K562 (cell line): ENCODE data around the gene ZBTB46. TPM values are rescaled to one million over a fixed set of nuclear protein-coding genes. Genes with fewer than 3 reads are reported as not detected.
A peak's percentile ranks its signal among the peaks of the same experiment; 100 is the strongest.

Experiments
- ATAC-seq: fragments of 200-7000 bp; cut with Tn5 transposase; 3 replicates; pipeline ENCODE4 v1.9.1; 2020; ENCODE audit warnings: moderate library complexity
- BruUV-seq: library from RNA; stranded (reverse); fragments of 400-500 nt; replicated peaks from 2 replicates; lab custom pipeline; 2021; lab: Mats Ljungman, UMichigan
- CTCF ChIA-PET: fragments of 300-600 bp; formaldehyde crosslinking; extraction: SDS; loops from one replicate; lab custom pipeline; 2021; ENCODE audit warnings: low intra/inter-chr PET ratio; lab: Yijun Ruan, JAX
- POLR2A ChIA-PET: fragments of 300-600, 350-650 bp; sonication (Branson Sonifier 250); formaldehyde crosslinking; extraction: SDS; loops from one replicate; lab custom pipeline; 2021; ENCODE audit warnings: antibody characterized with exemption, inconsistent platforms; lab: Yijun Ruan, JAX
- DNase-seq, 4 experiments: peaks; one replicate each; pipeline versions ENCODE4 v3.0.0 to v3.0.0-alpha.2; 2011 to 2018; ENCODE audit warnings: low spot score in 3 of 4, mixed read lengths in 3 of 4; ENCODE audit errors: extremely low read depth in 1 of 4
- FAIRE-seq: peaks from 2 replicates; lab custom pipeline; 2011; peaks lifted over from hg19 to GRCh38; lab: Jason Lieb, UNC
- H2AFZ ChIP-seq: 2 replicates; pipeline ENCODE4 v1.6.0; 2011; ENCODE audit warnings: low read depth, low read length, control low read depth, inconsistent platforms
- H3K27ac ChIP-seq: fragments of 200-600 bp; 3 replicates; pipeline ENCODE4 v1.8.0; 2011; ENCODE audit warnings: low read depth, mild to moderate bottlenecking, control low read depth, inconsistent platforms, low read length, moderate library complexity, mixed read lengths; ENCODE audit errors: extremely low read depth
- H3K27me3 ChIP-seq, 2 experiments: fragments of 300-600 bp in 1 of 2; 2 replicates in 1 of 2; 3 replicates in 1 of 2; pipeline versions ENCODE4 v1.6.0 to v1.8.0; 2011; ENCODE audit warnings: inconsistent platforms in 2 of 2, low read length in 2 of 2, mild to moderate bottlenecking in 1 of 2, mixed read lengths in 1 of 2, moderate library complexity in 1 of 2; ENCODE audit not compliant: control insufficient read depth in 2 of 2, insufficient read depth in 2 of 2
- H3K36me3 ChIP-seq: fragments of 300-600 bp; 3 replicates; pipeline ENCODE4 v1.8.0; 2011; ENCODE audit warnings: mild to moderate bottlenecking, low read length, inconsistent platforms; ENCODE audit not compliant: control insufficient read depth, insufficient read depth
- H3K4me1 ChIP-seq, 2 experiments: fragments of 200-600 bp in 1 of 2; replicated peaks in 1 of 2; 2 replicates in 1 of 2; 3 replicates in 1 of 2; pipeline versions ENCODE4 v1.5.1 to v1.8.0; 2011; ENCODE audit warnings: inconsistent platforms in 2 of 2, low read length in 2 of 2, mild to moderate bottlenecking in 1 of 2, mixed read lengths in 1 of 2, moderate library complexity in 1 of 2; ENCODE audit not compliant: control insufficient read depth in 2 of 2, insufficient read depth in 2 of 2
- H3K4me2 ChIP-seq: 2 replicates; pipeline ENCODE4 v1.6.1; 2011; ENCODE audit warnings: low read length, control low read depth, inconsistent platforms, mixed read lengths; ENCODE audit not compliant: insufficient read depth
- H3K4me3 ChIP-seq: fragments of 200-600 bp; sonication (generic), shearing (Covaris generic); 2 replicates; pipeline ENCODE4 v1.5.1; 2016; ENCODE audit warnings: control low read depth, inconsistent platforms
- H3K79me2 ChIP-seq: fragments of 200-600 bp; 3 replicates; pipeline ENCODE4 v1.8.0; 2011; ENCODE audit warnings: low read length, inconsistent platforms; ENCODE audit not compliant: control insufficient read depth, insufficient read depth
- H3K9ac ChIP-seq, 2 experiments: 2 replicates each; pipeline versions ENCODE4 v1.6.0 to v1.6.1; 2011; ENCODE audit warnings: low read depth in 2 of 2, low read length in 2 of 2, control low read depth in 1 of 2, inconsistent platforms in 1 of 2, mild to moderate bottlenecking in 1 of 2, mixed read lengths in 1 of 2; ENCODE audit not compliant: insufficient read depth in 1 of 2
- H3K9me1 ChIP-seq: one replicate; pipeline ENCODE4 v1.6.0; 2011; ENCODE audit warnings: inconsistent platforms, mild to moderate bottlenecking, low read length, moderate library complexity; ENCODE audit not compliant: control insufficient read depth, insufficient read depth
- H3K9me3 ChIP-seq: replicated peaks from 2 replicates; pipeline ENCODE4 v1.5.1; 2011; ENCODE audit warnings: low read depth, low read length, inconsistent platforms; ENCODE audit not compliant: control insufficient read depth, insufficient read depth
- H4K20me1 ChIP-seq: replicated peaks from 2 replicates; pipeline ENCODE4 v1.6.1; 2011; ENCODE audit warnings: low read length, inconsistent platforms, mixed read lengths; ENCODE audit not compliant: control insufficient read depth, insufficient read depth
- ADNP ChIP-seq: fragments of 200-800 bp; sonication (Bioruptor generic); IDR thresholded peaks from 2 replicates; pipeline ENCODE4 v1.6.1; 2016; ENCODE audit warnings: missing genetic modification characterization, missing compliant biosample characterization
- BCL6 ChIP-seq: fragments of 250-450 bp; sonication (Bioruptor Pico); IDR thresholded peaks from 2 replicates; pipeline ENCODE4 v1.4.0; 2020
- CTBP1 ChIP-seq: fragments of 450-650 bp; IDR thresholded peaks from 2 replicates; pipeline ENCODE4 v1.6.1; 2016; ENCODE audit warnings: borderline replicate concordance
- EGR1 ChIP-seq: fragments of 450-650 bp; conservative IDR thresholded peaks from 2 replicates; pipeline ENCODE4 v1.6.1; 2017; ENCODE audit warnings: mild to moderate bottlenecking
- GABPA ChIP-seq: fragments of 200-800 bp; sonication (Bioruptor generic); conservative IDR thresholded peaks from 2 replicates; pipeline ENCODE4 v1.6.1; 2016; ENCODE audit warnings: low read depth, missing genetic modification characterization, missing compliant biosample characterization
- GABPB1 ChIP-seq: sonication (generic); formaldehyde crosslinking; IDR thresholded peaks from 2 replicates; pipeline ENCODE4 v1.8.0; 2022; ENCODE audit warnings: mild to moderate bottlenecking, missing genetic modification reagents
- KAT7 ChIP-seq: sonication (generic); formaldehyde crosslinking; IDR thresholded peaks from 2 replicates; pipeline ENCODE4 v1.8.0; 2022; ENCODE audit warnings: missing genetic modification reagents, mild to moderate bottlenecking, borderline replicate concordance
- MLX ChIP-seq, 2 experiments: fragments of 450-650 bp in 1 of 2; sonication (generic) in 1 of 2; formaldehyde crosslinking; conservative IDR thresholded peaks; 2 replicates each; pipeline versions ENCODE4 v1.4.0 to v1.8.1; 2020 to 2022; ENCODE audit warnings: mild to moderate bottlenecking in 1 of 2, missing genetic modification reagents in 1 of 2
- NR2C2 ChIP-seq, 2 experiments: fragments of 200-800 bp in 1 of 2; sonication (Bioruptor generic) in 1 of 2; sonication (generic) in 1 of 2; formaldehyde crosslinking in 1 of 2; IDR thresholded peaks; 2 replicates each; pipeline versions ENCODE4 v1.6.1 to v1.8.0; 2016 to 2022; ENCODE audit warnings: mild to moderate bottlenecking in 1 of 2, missing compliant biosample characterization in 1 of 2, missing genetic modification characterization in 1 of 2, missing genetic modification reagents in 1 of 2
- RBBP5 ChIP-seq: fragments of 200-600 bp; sonication (generic); IDR thresholded peaks from 2 replicates; pipeline ENCODE4 v1.6.1; 2012; ENCODE audit warnings: borderline replicate concordance, mild to moderate bottlenecking, low read length, control low read depth, inconsistent platforms; ENCODE audit not compliant: insufficient read depth, poor library complexity, severe bottlenecking
- SPI1 ChIP-seq: IDR thresholded peaks from 2 replicates; pipeline ENCODE4 v1.6.1; 2011; ENCODE audit warnings: low read depth, low read length, control low read depth, borderline replicate concordance
- TRIM28 ChIP-seq: fragments of 450-650 bp; IDR thresholded peaks from 2 replicates; pipeline ENCODE4 v1.6.1; 2017
- VEZF1 ChIP-seq: fragments of 200-800 bp; sonication (Bioruptor generic); IDR thresholded peaks from 2 replicates; pipeline ENCODE4 v1.6.1; 2017; ENCODE audit warnings: missing genetic modification characterization, missing compliant biosample characterization
- YY1 ChIP-seq, 3 experiments: IDR thresholded peaks; 2 replicates each; pipeline ENCODE4 v1.6.1; 2011; ENCODE audit warnings: low read length in 2 of 3, mild to moderate bottlenecking in 2 of 3, moderate library complexity in 2 of 3, borderline replicate concordance in 1 of 3, control low read depth in 1 of 3, low read depth in 1 of 3; ENCODE audit not compliant: insufficient read depth in 3 of 3, insufficient replicate concordance in 2 of 3, control insufficient read depth in 1 of 3, insufficient read length in 1 of 3; ENCODE audit errors: extremely low read depth in 1 of 3
- ZBTB7A ChIP-seq: IDR thresholded peaks from 2 replicates; pipeline ENCODE4 v1.6.1; 2011; ENCODE audit warnings: low read depth, mild to moderate bottlenecking, low read length, moderate library complexity, borderline replicate concordance; ENCODE audit not compliant: control insufficient read depth
- ZNF143 ChIP-seq: sonication (generic); formaldehyde crosslinking; IDR thresholded peaks from 2 replicates; pipeline ENCODE4 v1.9.0; 2022; ENCODE audit warnings: mild to moderate bottlenecking, missing genetic modification reagents
- ZNF274 ChIP-seq: IDR thresholded peaks from 2 replicates; pipeline ENCODE4 v1.6.1; 2011; ENCODE audit warnings: low read depth, mild to moderate bottlenecking, low read length, moderate library complexity, borderline replicate concordance
- ZNF584 ChIP-seq: fragments of 200-800 bp; sonication (Bioruptor generic); IDR thresholded peaks from 2 replicates; pipeline ENCODE4 v1.6.1; 2016; ENCODE audit warnings: low read depth, mild to moderate bottlenecking, missing genetic modification characterization, missing compliant biosample characterization
- WGBS: fragments of 100-300 bp; shearing (Covaris generic); methylation state at CpG from one replicate; pipeline ENCODE4 v1.1.6; 2016; ENCODE audit warnings: low coverage, mixed read lengths; ENCODE audit not compliant: insufficient coverage; ENCODE audit errors: missing lambda C conversion rate; 5-methylcytosine and 5-hydroxymethylcytosine counted together
- in situ Hi-C: fragments of 300-500 bp; cut with MboI; formaldehyde crosslinking; loops from 4 replicates; pipeline ENCODE4 v1.15.0; 2018; ENCODE audit warnings: inconsistent platforms, mixed read lengths
- intact Hi-C: fragments of 100-400 bp; cut with micrococcal nuclease; formaldehyde crosslinking; loops from 2 replicates; pipeline ENCODE4 v1.14.2; 2022
- polyA plus RNA-seq, 8 experiments: library from polyadenylated mRNA; depleted of rRNA in 4 of 8; stranded (reverse) in 5 of 8; unstranded in 3 of 8; fragments of >200 nt; fragmentation: Nextera tagmentation in 2 of 8; fragmentation: Illumina TruSeq in 1 of 8; extraction: Ambion mirVana in 2 of 8; extraction: Trizol in 1 of 8; gene quantifications; 2 replicates each; pipeline versions ENCODE4 v1.2.1 to v1.2.3, GENCODE V29; 2011 to 2014; ENCODE audit warnings: inconsistent platforms in 1 of 8, missing spikeins in 1 of 8
- total RNA-seq, 7 experiments: library from RNA; depleted of rRNA in 6 of 7; stranded (reverse); fragments of >200 nt in 6 of 7; fragmentation: Illumina TruSeq in 2 of 7; extraction: Trizol in 2 of 7; gene quantifications; 2 replicates each; pipeline versions ENCODE4 v1.2.1 to v1.2.3, GENCODE V29; 2011 to 2021; ENCODE audit warnings: low replicate concordance in 1 of 7

The ZBTB46 gene
- total and polyA plus RNA-seq, 9 of the 15 experiments (the other 6 are each of a cell fraction or from before 2014, with no cell fraction given): 0.29 to 4.1 (median 1.1) TPM

- TF ChIP-seq ZNF143: 0 out of 2 replicates have a peak, but pooled peaks have one; percentile 18
- no peak for TF ChIP-seq NR2C2 (CRISPR knock-in tag; IDR thresholded peaks at IDR 0.05)
- peak; percentile 17; the same call in 1 of the 2 replicates for TF ChIP-seq NR2C2 (tag; IDR thresholded peaks at IDR 0.05)
- peak; percentile 66 for TF ChIP-seq EGR1
- 0 out of 2 replicates have a peak, but pooled peaks have one; percentile 34 for TF ChIP-seq ZNF584 (CRISPR knock-in tag)
- TF ChIP-seq GABPA (tag): peak; percentile 36
- TF ChIP-seq ADNP: peak; percentile 40; the same call in 1 of the 2 replicates
- TF ChIP-seq RBBP5: peak; percentile 34
- peak in 1 of 3 experiments; percentile 10 for TF ChIP-seq YY1 (IDR thresholded peaks at IDR 0.05; ENCODE audit: borderline replicate concordance in 1 of 3, control insufficient read depth in 1 of 3, extremely low read depth in 1 of 3, insufficient read depth in 3 of 3, insufficient read length in 1 of 3, insufficient replicate concordance in 2 of 3, low read depth in 1 of 3, low read length in 2 of 3)
- TF ChIP-seq ZNF274: no peak
- TF ChIP-seq VEZF1 (CRISPR knock-in tag): peak; percentile 67
- TF ChIP-seq TRIM28: no peak
- TF ChIP-seq GABPB1 (CRISPR knock-in tag): peak; percentile 21; the same call in 1 of the 2 replicates
- peak; percentile 76 for TF ChIP-seq SPI1
- no peak for TF ChIP-seq BCL6
- 0 out of 2 replicates have a peak, but pooled peaks have one; percentile 58 for TF ChIP-seq KAT7 (CRISPR knock-in tag)
- 0 out of 2 replicates have a peak, but pooled peaks have one; percentile 11 for TF ChIP-seq CTBP1
- peak; percentile 76 for TF ChIP-seq ZBTB7A
- no peak for TF ChIP-seq MLX (CRISPR knock-in tag; conservative IDR thresholded peaks at IDR 0.05)
- Histone ChIP-seq H3K4me2 (peak overlapping the region; percentile 64), H3K4me1 (peaks cover 24 to 65% of the 10 kb centered on the region in 2 experiments), H2AFZ (peak overlapping the region; percentile 93), H3K27ac (peak overlapping the region; percentile 75), H3K9me3 (no peaks in the 10 kb centered on the region), H3K9me1 (peaks cover 2% of the 10 kb centered on the region), H3K9ac (peak overlapping the region; percentile 61 to 88), H3K4me3 (no peak overlapping the region; the same call in 1 of the 2 replicates), H3K36me3 (no peaks in the 10 kb centered on the region), H3K79me2 (no peaks in the 10 kb centered on the region; the same call in 2 of the 3 replicates), H4K20me1 (no peaks in the 10 kb centered on the region), H3K27me3 (no peaks in the 10 kb centered on the region)
- POLR2A ChIA-PET: interaction anchor here (1.4 to 1.8 kb wide), 2 partner anchors 10 to 17 kb away, joined by 5 to 6 read pairs; partner anchors contain the start of gene TPD52L2
- peak; percentile 97 for FAIRE-seq
- 44% methylated on average over 11 of the region's 16 CpGs for WGBS
- peak; percentile 45 for ATAC-seq
- intact Hi-C loops: no loop called here
- in situ Hi-C loops: no loop called here
- CTCF ChIA-PET: no interaction called here
- no TSS peak for BruUV-seq
- peak; percentile 62 to 73 (median 68) for DNase-seq
These were observed 16.4 kb upstream of the ZBTB46 start for GRCh38 chr20:63847237-63848002.
